ENCODE data around the gene TSC2.

TSC2 gene

GRCh38 chr16:2071454-2072202 is 23.8 kb downstream of the TSC2 start:
- DNase-seq = no peak

GRCh38 chr16:2072926-2073325 is 25.1 kb downstream of the TSC2 start:
- DNase-seq = no peak

- no peak for DNase-seq
These were observed 26.3 kb downstream of the TSC2 start for GRCh38 chr16:2074071-2074470.

GRCh38 chr16:2075631-2076030 is 27.8 kb downstream of the TSC2 start:
- DNase-seq = no peak

GRCh38 chr16:2076072-2076865 is 28.5 kb downstream of the TSC2 start:
- no peak for DNase-seq

- DNase-seq = no peak
These were observed 29.2 kb downstream of the TSC2 start for GRCh38 chr16:2077016-2077415.

- DNase-seq = no peak
These were observed 29.9 kb downstream of the TSC2 start for GRCh38 chr16:2077696-2078095.

GRCh38 chr16:2078096-2078495 is 30.3 kb downstream of the TSC2 start:
- no peak for DNase-seq

- DNase-seq = no peak
These were observed 30.9 kb downstream of the TSC2 start for GRCh38 chr16:2078691-2079090.

GRCh38 chr16:2079311-2079800 is 31.6 kb downstream of the TSC2 start:
- no peak for DNase-seq

GRCh38 chr16:2079991-2080390 is 32.2 kb downstream of the TSC2 start:
- DNase-seq = no peak

- no peak for DNase-seq
These were observed 33.7 kb downstream of the TSC2 start for GRCh38 chr16:2081201-2082084.

- DNase-seq = no peak
These were observed 34.6 kb downstream of the TSC2 start for GRCh38 chr16:2082171-2082982.

- DNase-seq = no peak
These were observed 35.2 kb downstream of the TSC2 start for GRCh38 chr16:2082983-2083364.

GRCh38 chr16:2083409-2083808 is 35.6 kb downstream of the TSC2 start:
- DNase-seq = no peak

- DNase-seq = no peak
These were observed 36.3 kb downstream of the TSC2 start for GRCh38 chr16:2083876-2084780.

- no peak for DNase-seq
These were observed 37.3 kb downstream of the TSC2 start for GRCh38 chr16:2084895-2085625.

GRCh38 chr16:2085669-2086068 is 37.9 kb downstream of the TSC2 start:
- no peak for DNase-seq

- DNase-seq = no peak
These were observed 38.4 kb downstream of the TSC2 start for GRCh38 chr16:2086106-2086742.
